ENCODE data around the gene ABCG8. TPM values are rescaled to one million over a fixed set of nuclear protein-coding genes. Genes with fewer than 3 reads are reported as not detected.

The ABCG8 gene
- total RNA-seq, 1 donor from 2014 or later = not detected

- Mint-ChIP-seq H3K36me3 (ENCODE audit: insufficient read depth) (peaks cover 7% of the 10 kb centered on the region), H3K4me1 (ENCODE audit: low read depth) (peaks cover 12% of the 10 kb centered on the region), H3K9me3 (ENCODE audit: low read depth) (no peaks in the 10 kb centered on the region), H3K27ac (no peak overlapping the region), H3K4me3 (ENCODE audit: low read depth) (no peak overlapping the region), H3K27me3 (no peaks in the 10 kb centered on the region)
- no peak for TF ChIP-seq CTCF (IDR thresholded peaks at IDR 0.05; ENCODE audit: unreplicated experiment)
- no peak for DNase-seq (ENCODE audit: low spot score, unreplicated experiment)
Observed at GRCh38 chr2:43796206-43796605, 42.6 kb upstream of the ABCG8 start.

GRCh38 chr2:43798300-43798699, 40.5 kb upstream of the ABCG8 start:
- Mint-ChIP-seq H3K4me1 (ENCODE audit: low read depth) (peaks cover 18% of the 10 kb centered on the region), H3K4me3 (ENCODE audit: low read depth) (no peak overlapping the region), H3K36me3 (ENCODE audit: insufficient read depth) (peaks cover 7% of the 10 kb centered on the region), H3K27me3 (no peaks in the 10 kb centered on the region), H3K9me3 (ENCODE audit: low read depth) (no peaks in the 10 kb centered on the region), H3K27ac (no peak overlapping the region)
- no peak for DNase-seq (ENCODE audit: low spot score, unreplicated experiment)
- peak; percentile 29 for TF ChIP-seq CTCF (IDR thresholded peaks at IDR 0.05; ENCODE audit: unreplicated experiment)

GRCh38 chr2:43800894-43801293, 37.9 kb upstream of the ABCG8 start:
- no peak for TF ChIP-seq CTCF (IDR thresholded peaks at IDR 0.05; ENCODE audit: unreplicated experiment)
- Mint-ChIP-seq H3K4me1 (ENCODE audit: low read depth) (peaks cover 21% of the 10 kb centered on the region), H3K27me3 (no peaks in the 10 kb centered on the region), H3K4me3 (ENCODE audit: low read depth) (no peak overlapping the region), H3K27ac (no peak overlapping the region), H3K9me3 (ENCODE audit: low read depth) (no peaks in the 10 kb centered on the region), H3K36me3 (ENCODE audit: insufficient read depth) (peaks cover 15% of the 10 kb centered on the region)
- no peak for DNase-seq (ENCODE audit: low spot score, unreplicated experiment)

GRCh38 chr2:43802135-43802534, 36.6 kb upstream of the ABCG8 start:
- Mint-ChIP-seq H3K27me3 (no peaks in the 10 kb centered on the region), H3K4me3 (ENCODE audit: low read depth) (no peak overlapping the region), H3K9me3 (ENCODE audit: low read depth) (no peaks in the 10 kb centered on the region), H3K36me3 (ENCODE audit: insufficient read depth) (peaks cover 16% of the 10 kb centered on the region), H3K4me1 (ENCODE audit: low read depth) (peaks cover 26% of the 10 kb centered on the region), H3K27ac (no peak overlapping the region)
- DNase-seq (ENCODE audit: low spot score, unreplicated experiment) = no peak
- no peak for TF ChIP-seq CTCF (IDR thresholded peaks at IDR 0.05; ENCODE audit: unreplicated experiment)

GRCh38 chr2:43803113-43803512, 35.7 kb upstream of the ABCG8 start:
- TF ChIP-seq CTCF (IDR thresholded peaks at IDR 0.05; ENCODE audit: unreplicated experiment) = no peak
- peaks cover 28% of the 10 kb centered on the region for H3K4me1 Mint-ChIP-seq (ENCODE audit: low read depth)
- no peaks in the 10 kb centered on the region for H3K27me3 Mint-ChIP-seq
- DNase-seq (ENCODE audit: low spot score, unreplicated experiment) = no peak
- peaks cover 18% of the 10 kb centered on the region for H3K36me3 Mint-ChIP-seq (ENCODE audit: insufficient read depth)
- H3K9me3 Mint-ChIP-seq (ENCODE audit: low read depth) = no peaks in the 10 kb centered on the region
- no peak overlapping the region for H3K4me3 Mint-ChIP-seq (ENCODE audit: low read depth)
- H3K27ac Mint-ChIP-seq = no peak overlapping the region
